Activated CD4-positive, alpha-beta T cell treated with anti-CD3 and anti-CD28 coated beads for 1 hour (primary cell): ENCODE measurements around the gene ATP5MC3.

Experiments
- DNase-seq: peaks from one replicate; pipeline ENCODE4 v3.0.0-alpha.2; 2020

The ATP5MC3 gene

DNA sequence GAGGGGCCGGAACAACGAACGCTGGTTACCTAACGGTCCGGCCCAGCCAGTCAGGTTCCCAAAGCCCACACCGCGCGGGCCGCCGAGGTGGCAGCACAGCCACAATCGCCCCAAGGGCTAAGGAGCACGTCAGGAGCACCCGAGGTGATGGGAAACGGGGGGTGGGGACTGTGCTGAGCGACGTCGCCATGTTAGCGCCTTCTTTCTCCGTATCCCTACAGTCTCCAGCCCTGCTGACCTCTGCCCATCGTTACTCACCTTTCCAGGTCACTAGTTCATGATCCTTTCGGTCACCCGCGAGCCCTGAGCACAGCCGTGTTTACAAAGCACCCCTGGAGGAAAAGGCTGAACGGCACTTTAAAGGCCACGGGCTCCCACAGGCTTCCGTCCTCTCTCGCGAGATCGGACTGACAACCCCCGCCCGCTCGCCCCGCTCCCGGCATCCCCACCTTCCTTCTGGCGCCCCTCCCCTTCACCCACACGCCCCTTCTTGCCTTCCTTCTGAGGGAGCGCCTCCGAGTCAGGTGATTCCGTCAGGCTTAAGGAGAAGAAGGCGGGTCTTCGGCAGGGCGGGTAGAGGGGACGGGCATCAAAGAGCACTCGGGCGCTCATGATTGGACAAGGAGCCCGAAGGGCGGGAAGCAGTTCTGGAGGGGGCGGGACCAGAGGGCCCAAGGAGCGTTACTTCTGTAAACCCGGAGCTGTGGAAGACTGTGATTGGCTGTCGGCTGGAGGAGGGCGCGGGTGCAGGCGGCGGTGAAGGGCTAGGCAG is 13.5 kb downstream of the ATP5MC3 start, which contains the start of gene ATF2:
Gene ATF2 (minus strand): TSS at position 412 of the 772 bp plus-strand sequence. CDS start 31,760 bp downstream, outside the sequence.
- DNase-seq = peak; percentile 96

DNA sequence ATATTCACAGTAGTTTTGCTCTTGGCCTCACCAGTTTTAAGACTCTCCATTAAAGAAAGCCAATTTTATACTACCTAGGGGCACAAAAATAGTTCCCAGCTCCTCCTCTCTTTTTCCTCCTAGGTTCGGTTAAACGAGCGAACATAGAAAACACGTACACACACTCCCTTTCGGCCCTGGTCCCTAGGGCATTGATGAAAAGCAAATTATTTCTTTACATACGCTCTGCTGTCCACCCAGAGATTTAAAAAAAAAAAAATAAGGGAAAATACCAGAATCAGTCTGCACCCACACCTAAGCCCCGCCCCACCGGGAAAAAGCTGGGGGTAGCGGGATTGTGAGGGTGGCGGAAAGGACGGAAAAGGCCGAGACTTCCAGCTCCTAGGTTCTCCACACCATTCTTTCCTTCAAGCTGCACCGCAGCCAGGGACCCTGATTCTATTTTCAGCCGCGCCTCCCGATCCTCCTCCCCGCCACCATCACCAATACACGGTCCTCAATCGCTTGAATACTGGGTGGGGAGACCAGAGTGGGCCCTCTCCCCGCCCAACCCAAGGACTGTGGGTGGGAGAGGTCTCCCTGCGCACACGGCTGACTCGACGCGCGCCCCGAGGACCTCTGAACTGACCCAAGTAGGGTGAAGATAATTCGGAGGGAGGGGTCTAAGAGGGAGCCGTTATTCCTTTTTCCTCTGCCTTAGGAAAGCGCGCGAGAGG is 14.3 kb downstream of the ATP5MC3 start:
- no peak for DNase-seq

DNA sequence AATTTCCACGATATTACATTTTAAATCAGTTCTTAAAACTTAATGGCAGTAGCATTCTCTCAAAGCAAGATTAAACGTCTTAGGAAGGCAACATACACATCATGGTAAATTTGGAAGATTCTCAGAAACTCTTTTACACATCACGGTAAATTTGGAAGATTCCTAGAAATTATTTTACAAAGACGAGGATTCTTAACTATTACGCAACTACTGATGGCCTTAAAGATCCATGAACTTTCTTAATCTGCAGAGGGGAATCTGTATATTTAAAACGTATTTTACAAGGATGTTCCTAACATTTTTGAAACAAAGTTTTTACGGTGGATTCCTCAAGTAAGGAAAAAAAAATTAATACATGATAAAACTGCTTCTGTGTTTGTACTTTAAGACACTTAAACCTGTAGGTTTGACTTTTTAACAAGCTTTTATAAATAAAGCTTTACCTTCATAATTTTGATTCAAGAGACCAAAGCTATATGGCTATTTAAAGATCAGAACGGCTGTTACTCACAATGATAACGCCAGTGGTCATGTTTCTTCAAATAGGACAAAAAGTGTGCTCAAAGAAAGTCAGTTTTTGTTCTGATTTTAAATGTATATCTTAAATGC is 15.2 kb downstream of the ATP5MC3 start:
- DNase-seq = no peak

DNA sequence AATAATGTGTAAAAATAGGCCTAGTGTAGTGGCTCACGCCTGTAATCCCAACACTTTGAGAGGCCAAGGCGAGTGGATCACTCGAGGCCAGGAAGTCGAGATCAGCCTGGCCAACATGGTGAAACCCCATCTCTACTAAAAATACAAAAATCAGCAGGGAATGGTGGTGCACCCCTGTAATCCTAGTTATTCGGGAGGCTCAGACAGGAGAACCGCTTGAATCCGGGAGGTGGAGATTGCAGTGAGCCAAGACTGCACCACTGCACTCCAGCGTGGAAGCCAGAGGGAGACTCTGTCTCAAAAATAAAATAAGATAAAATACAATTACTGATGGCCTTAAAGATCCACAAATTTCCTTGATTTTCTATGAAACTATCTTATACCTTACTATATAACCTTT is 17.3 kb downstream of the ATP5MC3 start:
- no peak for DNase-seq

DNA sequence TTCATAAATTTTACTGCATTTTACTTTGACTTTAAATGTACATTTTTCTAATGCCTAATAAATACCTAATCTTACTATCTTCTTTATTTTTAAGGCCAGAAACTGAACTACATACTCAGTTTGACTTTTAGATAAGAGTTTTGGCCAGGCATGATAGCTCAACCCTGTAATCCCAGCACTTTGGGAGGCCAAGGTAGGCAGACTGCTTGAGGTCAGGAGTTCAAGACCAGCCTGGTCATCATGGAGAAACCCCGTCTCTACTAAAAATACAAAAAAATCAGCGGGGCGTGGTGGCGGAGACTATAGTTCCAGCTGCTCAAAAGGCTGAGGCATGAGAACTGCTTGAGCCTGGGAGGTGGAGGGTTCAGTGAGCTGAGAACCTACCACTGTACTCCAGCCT is 22.6 kb downstream of the ATP5MC3 start:
- no peak for DNase-seq

DNA sequence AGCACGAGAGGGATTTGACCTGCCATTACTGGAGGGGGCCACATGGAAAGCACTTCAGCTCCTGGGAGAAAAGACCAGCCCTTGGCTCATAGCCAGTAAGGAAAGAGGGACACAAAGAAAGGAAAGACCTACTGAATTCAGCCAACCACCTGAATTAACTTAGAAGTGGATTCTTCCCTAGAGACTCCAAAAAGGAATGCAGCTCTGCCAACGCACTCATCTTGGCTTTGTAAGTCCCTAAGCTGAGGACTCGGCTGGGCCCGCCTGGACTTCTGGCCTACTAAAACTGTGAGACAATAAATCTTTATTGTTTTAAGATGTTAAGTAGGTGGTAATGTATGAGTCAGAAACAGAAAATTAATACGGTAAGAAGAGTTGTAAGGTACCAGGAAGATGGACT is 25.0 kb downstream of the ATP5MC3 start:
- no peak for DNase-seq

DNA sequence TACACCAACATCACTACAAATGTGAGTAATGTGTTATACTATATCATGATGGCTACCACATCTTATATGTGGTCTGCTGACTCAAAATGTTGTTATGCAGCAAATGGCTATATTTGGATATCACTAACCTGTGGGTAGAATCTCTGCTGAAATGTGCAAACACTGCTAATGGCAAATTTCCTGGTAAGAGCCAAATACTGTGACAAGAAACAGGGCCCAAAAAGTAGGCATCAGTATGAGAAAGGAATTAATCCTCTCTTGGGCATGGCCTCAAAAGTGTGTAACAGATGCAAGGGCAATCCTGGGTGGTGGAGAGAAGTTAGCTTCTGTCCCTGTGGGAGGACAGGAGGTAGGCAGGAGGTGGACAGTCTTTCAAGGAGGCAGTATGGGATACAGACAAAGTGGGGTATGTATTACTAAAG is 26.8 kb downstream of the ATP5MC3 start:
- DNase-seq = no peak

DNA sequence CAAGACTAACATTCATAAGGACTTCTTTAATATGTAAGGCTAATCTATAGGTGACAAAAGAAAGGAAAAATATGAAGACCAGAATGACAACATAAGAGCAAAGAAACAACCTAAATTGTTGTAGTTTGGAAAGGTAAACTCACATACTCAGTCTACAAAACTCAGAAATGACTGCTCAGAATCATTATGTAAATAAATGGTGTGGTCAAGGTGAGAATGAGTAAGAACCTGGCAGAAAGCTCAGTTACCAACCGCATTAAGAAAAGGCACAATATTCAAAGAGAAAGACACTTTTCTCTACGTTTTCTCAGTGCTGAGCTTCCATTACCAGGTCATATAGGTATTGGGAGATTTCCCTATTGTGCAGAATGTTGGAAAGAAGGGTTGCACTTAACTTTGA is 29.3 kb downstream of the ATP5MC3 start:
- no peak for DNase-seq

DNA sequence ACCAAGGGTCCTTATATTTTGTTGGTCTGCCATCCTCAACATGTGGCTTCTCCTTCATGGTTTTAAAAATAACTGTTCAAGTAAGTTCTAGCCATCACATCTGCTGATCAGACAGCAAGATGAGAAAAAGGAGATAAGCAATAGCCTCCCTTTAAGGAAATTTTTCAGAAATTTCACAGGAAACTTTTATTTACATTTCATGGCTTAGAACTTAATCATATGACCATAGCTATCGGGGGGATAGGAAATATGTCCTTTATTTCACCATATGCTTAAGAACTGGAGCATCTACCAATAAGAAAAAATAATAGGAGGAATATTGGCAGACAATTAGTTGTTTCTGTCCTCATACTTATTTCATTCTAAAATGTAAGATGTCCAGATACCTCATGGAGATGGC is 29.7 kb downstream of the ATP5MC3 start:
- no peak for DNase-seq

DNA sequence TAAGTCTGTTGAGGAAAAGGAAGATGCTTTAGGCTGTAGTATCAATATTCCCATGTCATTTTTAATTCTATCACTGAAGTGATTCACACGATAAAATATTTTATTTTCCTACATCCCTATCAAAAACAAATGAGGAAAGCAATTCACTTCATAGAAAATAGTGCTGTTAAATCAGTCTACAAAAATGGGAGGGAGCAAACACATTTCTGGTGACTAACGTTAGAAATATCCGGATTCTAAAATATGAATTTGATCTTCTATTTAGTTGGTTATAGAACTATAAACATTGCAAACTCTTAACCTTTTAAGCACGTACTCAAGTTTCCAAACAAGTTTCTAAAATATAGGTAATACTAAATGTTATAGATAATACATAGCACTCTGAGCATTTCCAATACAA is 34.3 kb downstream of the ATP5MC3 start:
- no peak for DNase-seq

DNA sequence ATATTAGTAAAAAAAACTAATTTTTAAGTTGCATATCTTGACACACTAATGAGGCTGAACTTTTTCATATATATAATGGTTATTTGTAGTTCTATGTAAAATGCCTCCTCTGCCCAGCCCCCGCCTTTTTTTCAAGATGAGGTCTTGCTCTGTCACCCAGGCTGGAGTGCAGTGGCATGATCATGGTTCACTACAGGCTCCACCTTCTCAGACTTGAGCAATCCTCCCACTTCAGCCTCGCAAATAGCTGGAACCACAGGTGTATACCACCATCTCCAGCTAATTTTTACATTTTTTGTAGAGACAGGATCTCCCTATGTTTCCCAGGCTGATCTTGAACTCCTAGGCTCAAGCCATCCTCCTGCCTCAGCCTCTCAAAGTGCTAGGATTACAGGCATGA is 37.8 kb downstream of the ATP5MC3 start:
- no peak for DNase-seq

DNA sequence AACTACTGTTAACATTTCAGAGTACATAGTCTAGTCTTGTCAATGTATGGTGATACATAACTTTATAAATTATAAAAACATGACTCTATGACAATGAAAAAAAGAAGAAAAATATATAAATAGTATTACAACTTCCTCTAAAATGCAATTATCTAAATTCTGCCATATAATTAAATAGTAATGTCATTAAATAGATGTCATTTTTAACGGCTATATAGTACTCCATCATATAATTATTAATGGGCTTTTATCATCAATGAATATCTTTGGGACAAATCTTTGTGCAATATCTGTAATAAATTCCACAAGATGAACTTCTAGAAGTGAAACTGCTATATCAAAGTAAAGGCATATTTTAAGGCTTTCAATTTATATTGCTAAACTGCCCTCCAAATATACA is 38.3 kb downstream of the ATP5MC3 start:
- DNase-seq = no peak

DNA sequence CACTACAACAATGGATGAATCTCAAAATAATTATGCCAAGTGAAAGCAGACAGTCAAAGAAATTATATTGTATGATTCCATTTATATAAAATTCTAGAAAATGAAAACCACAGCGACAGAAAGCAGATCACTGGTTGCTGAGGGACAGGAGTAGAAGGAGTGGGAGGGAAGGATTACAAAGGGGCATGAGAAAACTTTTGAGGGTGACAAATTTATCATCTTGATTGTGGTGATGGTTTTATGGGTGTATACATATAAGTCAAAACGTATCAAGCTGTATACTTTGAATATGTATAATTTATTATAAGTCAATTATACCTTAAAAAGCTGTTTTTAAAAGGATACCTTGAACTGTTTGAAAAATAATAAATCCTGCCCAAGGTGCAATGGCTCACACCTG is 41.2 kb downstream of the ATP5MC3 start:
- DNase-seq = no peak

DNA sequence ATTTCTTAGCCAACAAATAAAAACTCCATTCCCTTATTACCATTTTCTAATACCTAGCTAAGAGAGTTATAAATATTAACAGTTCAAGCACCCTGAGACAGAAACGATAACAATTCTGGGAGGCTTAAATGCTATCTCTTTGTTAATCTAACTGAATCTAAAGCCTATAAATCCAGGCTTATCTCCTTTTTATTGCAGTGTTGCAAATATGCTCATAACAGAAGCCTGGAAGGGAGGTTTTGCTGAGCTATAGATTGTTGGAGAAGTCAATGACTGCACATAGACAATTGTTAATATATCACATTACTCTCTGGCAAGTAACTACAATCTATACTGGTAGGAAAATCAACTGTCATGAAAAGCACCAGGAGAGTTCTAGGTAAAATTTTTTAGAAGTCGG is 43.7 kb downstream of the ATP5MC3 start:
- no peak for DNase-seq

DNA sequence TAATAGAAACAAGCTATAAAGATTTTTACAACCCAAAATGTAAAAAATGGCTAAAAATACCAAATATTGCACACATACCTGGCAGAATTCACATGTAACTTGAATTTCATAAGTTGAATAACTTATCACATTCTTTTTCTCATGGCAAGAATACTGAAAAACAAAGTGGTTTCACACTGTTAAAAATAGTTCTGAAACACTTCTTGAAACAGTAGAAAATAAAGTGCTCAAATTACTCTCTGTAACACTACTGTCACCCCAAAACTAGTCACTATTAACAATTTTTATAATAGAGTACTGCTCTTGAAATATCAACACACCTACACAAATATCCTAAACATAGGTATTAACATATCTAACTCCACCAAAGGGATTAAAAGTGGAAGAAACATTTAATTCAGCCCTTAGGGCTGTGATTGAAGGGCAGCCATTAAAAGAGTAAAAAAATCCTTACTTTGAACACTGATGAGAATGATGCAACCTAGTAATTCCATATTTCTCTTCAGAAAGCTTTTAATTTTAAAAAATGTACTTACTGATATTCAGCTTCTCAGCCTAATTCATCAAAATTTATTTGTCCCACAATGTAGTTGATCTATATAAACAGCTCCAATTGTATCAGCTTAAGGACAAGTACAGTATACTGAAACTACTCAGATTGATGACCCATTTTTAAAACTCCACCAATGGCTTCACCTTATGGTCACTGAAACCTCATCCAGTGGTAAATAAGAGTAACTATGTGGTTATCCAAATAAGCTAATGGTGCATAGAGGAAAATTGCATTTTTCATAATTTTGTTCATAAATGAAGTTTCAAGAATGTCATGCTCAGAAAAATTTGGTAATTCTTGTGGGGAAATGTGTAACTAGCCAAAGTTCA is 44.9 kb downstream of the ATP5MC3 start:
- DNase-seq = no peak

DNA sequence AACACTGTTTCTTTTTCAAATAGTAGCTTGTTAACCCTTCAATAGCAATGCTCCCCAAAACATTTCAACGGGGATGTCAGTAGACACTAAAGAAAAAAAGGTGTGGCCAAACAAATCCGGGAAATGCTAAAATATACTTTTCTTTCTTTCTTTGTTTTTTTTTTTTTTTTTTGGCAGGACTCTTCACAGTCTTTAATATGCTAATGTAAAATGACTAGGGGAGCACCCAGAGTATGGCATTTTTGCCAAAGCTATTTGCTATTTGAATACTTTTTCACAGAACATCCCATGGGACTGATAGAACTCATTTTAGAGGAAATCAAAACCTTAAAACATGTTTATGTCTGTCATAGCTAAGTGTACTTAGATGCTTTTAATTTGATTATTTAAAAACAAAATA is 45.6 kb downstream of the ATP5MC3 start:
- no peak for DNase-seq

DNA sequence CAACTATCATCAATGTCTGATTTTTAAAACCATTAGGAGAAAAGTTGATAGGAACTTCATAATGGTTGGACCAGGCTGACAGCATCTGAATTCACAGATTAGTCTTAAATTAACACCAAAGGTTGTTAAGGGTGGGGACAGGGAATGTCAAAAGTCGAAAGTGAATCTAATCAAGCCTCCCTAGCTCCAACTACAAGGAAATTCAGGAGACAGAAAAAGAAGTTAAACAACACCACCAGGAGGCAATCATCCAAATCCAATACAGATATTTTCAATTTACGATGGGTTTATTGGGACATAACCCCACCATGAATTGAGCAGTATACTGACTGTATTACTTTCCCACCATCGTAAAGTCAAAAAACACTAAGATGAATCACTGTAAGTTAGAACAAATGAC is 46.3 kb downstream of the ATP5MC3 start:
- DNase-seq = no peak

DNA sequence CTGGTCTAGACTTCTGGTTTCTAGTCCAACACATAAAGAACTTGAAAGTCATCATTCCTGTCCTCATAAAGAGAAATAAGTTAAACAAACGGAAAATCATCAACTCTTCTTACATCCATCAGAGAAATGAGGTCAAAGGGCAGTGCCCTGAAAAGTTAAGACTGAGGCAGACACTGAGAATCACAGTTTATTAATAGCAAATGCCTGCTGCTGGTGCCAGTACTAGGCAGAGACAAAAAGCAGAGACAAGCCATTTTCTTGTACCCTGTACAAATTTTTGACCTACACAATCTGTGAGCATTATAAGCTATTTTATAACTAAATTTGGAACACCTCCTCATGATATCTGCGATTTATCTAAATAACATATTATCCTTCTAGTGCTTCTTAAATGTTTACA is 50.3 kb downstream of the ATP5MC3 start:
- DNase-seq = no peak

DNA sequence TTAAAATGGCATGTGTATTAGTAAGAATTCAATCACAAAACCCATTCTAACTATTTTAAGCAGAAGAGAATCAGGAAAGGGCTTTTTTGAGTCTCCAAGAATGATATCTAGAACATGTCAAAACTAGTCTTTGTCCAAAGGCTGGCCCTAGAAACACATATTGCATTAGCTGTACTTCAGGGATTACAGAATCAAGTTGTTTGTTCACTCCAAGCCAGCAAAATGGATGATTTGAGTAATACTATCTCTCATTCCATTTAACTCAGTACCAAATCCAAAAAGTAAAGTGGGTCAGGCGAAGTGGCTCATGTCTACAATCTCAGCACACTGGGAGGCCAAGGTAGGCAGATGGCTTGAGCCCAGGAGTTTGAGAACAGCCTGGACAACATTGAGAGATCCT is 54.8 kb downstream of the ATP5MC3 start:
- no peak for DNase-seq
